Activated T-helper 9 cell treated with anti-CD3 and anti-CD28 coated beads, Interleukin-2, amount 50 U/mL, for 16 hours (primary cell): ENCODE measurements around the gene CAMTA1.

Experiments used
- DNase-seq: peaks from one replicate; pipeline ENCODE4 v3.0.0-alpha.2; 2020; ENCODE audit warnings: low read depth

CAMTA1 gene

GRCh38 chr1:7732331-7732730 lies 947.1 kb downstream of the CAMTA1 start:
- no peak for DNase-seq

DNA sequence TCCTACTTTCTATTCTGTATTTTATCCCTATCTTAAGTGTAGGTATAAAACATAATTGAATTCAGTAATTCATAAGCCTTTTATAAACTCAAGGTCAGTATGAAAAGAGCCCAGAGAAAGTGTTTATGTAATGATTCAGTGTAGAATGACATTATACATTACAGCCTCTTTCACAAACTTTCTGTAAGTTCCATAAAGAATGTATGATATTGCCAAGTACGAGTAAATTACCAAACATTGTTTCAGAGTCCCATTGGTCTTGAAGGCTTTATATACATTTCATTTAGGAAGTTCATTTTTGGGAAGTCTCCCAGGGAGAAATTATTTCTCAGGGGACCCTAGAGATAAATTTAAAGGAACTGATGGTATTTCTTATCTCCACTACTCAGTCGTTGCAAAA lies 948.0 kb downstream of the CAMTA1 start:
- no peak for DNase-seq

- DNase-seq, result no peak
These were observed 952.8 kb downstream of the CAMTA1 start for GRCh38 chr1:7738044-7738443.

DNA sequence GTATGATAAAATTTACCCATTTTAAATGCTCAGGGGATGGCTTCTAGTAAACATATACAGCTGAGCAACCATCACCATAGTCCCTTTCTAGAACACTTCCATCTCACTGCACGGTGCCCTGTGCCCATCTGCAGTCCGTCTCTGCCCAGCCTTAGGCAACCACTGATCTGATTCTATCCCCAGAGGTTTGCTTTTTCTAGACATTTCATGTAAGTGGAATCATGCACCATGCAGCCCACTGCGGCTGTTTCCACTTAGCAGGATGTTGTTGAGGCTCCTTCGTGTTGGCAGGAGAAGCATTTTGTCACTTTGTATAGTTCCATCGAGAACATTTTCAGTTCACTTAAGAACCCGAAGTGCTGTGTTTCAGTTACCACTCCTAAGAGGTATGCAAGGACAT lies 958.1 kb downstream of the CAMTA1 start:
- DNase-seq, result no peak

DNA sequence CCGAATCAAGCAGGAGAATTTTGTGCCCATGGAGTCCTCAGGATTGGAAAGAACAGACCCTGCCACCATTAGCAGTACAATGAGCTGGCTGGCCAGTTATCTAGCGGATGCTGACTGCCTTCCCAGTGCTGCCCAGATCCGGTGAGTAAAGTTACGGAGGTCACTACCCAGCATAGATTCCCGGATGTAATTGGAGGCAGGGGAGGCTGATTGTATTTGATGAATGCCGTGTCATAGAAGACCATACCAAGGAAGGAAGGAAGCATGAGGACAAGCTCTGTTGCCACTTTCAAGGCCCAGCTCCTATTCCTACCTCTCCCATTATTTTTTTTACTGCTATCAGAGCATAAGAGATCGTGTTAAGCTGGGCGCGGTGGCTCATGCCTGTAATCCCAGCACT lies 959.6 kb downstream of the CAMTA1 start:
- DNase-seq, result no peak

GRCh38 chr1:7745783-7746182 lies 960.5 kb downstream of the CAMTA1 start:
- no peak for DNase-seq

DNA sequence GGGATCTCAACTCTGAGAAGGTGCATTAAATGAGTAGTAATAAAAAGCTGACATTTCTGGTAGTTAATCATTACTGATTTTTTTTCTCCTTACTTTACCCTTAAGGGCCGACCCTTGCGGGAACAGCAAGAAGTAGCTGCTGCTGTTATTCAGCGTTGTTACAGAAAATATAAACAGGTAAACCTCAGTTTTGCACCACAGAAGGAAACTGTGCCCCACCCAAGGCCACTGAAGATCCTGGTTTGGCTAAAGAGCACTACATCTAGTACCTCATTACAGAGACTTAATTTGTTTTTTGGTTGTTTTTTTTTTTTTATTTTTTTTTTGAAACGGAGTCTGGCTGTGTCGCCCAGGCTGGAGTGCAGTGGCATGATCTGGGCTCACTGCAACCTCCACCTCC lies 962.4 kb downstream of the CAMTA1 start:
- DNase-seq, result no peak

- no peak for DNase-seq
These were observed 963.9 kb downstream of the CAMTA1 start for GRCh38 chr1:7749126-7749525.

DNA sequence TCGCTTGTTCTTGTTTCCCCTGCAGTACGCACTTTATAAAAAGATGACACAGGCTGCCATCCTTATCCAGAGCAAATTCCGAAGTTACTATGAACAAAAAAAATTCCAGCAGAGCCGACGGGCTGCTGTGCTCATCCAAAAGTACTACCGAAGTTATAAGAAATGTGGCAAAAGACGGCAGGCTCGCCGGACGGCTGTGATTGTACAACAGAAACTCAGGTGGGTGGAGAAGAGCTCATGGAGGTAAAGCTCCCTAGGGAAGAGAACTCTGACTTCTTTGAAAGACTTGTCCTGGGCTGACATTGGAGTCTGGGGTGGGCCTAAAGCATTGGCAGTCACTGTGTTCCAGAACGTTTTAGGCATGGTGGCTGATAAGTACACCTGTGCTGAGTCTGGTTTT lies 965.9 kb downstream of the CAMTA1 start:
- DNase-seq, result no peak

DNA sequence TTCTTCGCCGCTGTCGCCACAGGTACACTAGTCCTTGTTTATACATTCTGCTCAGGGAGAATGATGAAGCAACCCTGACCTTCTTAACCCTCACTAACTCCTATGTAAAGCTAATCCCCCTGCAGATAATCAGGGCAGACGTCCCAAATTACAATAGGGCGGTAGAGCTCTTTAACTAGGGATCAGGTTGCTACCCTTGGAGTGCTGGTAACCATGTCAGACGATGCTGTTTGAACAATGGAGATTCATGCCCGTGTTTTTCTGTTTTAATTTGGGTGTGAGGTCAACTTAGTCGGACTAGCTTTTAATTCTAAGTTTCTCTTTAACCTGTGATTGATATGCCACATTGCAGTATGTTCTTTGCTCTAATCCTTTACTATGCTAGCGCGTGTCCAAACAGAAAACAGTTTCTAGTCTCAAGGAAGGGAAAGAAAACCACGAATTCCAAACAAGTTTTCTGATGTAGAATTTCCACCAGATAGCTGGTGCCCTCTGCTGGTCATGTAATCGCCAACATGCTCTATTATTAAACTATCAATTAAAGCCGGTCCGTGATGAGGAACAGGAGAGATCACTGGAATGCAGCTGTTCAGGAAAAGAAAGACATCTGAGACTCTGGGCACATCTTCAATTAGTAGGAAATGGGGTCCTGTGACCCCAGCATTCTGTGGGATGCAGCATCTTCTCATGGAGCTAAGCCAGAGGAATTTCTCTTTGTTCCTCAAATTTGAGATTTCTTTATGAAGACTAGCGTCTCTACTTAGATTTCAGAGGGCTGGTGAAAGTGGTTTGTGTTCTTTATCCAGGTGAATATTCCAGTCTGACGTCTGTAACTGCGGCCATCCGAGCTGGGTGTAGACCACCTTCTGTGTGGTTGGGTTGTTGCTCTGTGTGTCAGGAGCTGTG lies 967.5 kb downstream of the CAMTA1 start:
- DNase-seq, result peak; percentile 12

DNA sequence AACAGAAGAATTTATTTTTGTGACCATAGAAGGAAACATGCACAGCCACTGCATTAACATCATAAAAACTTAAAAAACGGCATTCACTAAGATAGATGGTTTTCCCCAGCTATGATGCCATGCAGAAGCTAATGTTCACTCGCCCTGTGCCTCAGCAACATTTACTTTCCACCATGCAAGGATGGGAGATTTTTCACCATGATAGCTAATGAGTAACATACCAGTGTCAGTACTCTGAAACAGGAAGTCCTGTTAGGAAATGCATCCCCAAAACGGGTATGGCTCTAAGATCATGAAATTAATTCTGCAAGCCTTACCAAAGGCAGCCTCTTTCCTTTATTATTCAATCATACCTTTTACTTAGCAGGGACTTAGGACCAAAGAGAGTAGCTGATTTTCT lies 968.4 kb downstream of the CAMTA1 start:
- no peak for DNase-seq

- DNase-seq, result no peak
These were observed 969.0 kb downstream of the CAMTA1 start for GRCh38 chr1:7754234-7754633.

DNA sequence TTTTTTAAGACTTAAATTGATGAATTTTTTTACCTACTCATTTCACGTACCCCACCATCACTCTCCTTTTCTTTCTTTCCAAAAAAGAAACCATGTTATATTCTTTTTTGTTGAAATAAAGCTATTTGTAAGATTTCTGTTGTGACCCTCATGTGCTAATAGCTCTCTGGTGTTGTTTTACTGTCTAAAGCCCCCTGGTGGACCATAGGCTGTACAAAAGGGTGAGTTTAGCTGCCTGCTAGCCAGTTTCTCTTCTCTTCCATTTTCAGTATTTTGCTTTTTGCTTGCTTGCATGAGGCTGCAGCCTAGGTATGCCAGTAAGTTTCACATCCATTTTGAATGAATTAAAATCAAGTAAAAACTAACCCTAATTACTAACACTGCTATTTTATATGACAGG lies 970.2 kb downstream of the CAMTA1 start:
- DNase-seq, result no peak

DNA sequence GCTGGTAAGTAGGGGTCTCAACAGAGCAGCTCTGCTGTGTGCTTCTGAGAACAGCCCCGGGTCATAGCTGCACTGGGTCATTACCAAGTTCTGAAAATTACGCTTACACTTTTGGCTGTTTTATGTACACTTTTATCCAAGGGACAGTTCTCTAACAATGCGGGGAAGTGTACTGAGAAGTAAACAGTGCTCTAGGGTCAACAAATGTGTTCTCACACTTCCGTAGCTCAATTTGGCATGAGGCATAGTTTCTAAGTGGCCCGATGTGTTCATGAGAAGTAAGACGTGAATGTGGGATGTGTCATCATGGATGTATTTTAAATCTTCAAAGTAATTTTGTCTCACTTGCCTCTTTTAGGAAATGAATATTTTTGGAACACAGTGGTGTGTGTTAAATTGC lies 975.0 kb downstream of the CAMTA1 start:
- no peak for DNase-seq

- DNase-seq, result no peak
These were observed 975.8 kb downstream of the CAMTA1 start for GRCh38 chr1:7761103-7761502.

GRCh38 chr1:7767176-7767575 lies 981.9 kb downstream of the CAMTA1 start:
- no peak for DNase-seq

- no peak for DNase-seq
These were observed 983.3 kb downstream of the CAMTA1 start for GRCh38 chr1:7768583-7768982.

DNA sequence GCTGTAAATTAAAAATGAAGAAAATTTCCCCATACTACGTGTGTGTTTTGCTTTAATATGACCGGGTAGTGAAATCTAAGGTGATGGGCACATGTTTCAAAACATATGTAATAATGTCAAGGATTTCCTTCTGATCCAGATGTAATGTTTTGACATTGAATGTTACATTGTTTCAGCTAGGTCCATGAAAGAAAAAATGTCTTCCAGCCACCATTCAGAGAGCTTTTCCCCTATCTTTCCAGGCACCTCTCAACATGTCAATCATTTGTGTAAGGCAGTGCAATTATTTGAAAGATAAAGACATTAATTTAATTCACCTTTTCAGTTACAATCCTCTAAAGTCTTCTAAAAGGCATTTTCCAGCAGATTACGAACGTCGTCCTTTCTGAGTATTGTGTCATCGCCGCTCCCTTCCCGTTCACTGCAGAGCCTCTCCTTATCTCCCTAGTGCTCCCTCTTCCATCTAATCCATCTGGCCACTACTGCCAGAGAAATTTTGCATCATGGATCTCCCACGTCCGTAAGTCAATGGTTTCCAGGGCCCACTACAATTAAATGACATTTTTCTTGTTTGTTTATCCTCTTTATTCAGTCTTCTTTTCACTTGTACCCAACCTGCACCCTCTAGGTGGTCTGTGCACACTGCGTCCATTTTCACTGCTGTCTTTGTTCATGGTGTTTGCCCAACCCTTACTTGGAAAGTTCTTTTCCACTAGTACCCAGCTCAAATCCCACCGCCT lies 984.6 kb downstream of the CAMTA1 start:
- no peak for DNase-seq

GRCh38 chr1:7770669-7770996 lies 985.4 kb downstream of the CAMTA1 start:
- no peak for DNase-seq

- DNase-seq, result peak; percentile 83
These were observed 986.0 kb downstream of the CAMTA1 start, which contains the start of gene VAMP3 for GRCh38 chr1:7770997-7771822. TSS of gene VAMP3 (plus strand) at chr1:7771296. CDS start at chr1:7771384, 88 bp downstream.

DNA sequence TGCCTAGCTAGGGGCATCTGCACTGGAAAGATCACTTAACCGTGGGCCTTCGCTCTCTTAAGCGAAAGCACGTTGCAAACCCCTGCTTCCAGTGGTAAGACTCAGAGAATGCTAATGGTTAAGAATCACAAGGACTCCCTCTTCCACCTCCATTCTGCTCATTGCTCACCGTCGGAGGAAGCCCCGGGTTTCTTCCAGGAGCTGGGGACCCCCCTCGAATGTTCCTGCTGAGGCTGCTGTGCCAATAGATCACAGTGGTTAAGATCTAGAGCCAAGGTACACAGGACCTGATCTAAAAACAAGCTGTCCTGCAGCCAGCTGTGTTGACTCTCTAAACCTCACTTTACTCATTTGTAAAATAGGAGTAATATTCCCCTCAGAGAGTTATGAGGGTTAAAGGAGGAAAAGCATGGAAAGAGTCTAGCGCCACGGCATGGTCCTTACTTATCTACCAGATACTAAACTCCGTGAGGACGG lies 986.6 kb downstream of the CAMTA1 start:
- DNase-seq, result no peak

DNA sequence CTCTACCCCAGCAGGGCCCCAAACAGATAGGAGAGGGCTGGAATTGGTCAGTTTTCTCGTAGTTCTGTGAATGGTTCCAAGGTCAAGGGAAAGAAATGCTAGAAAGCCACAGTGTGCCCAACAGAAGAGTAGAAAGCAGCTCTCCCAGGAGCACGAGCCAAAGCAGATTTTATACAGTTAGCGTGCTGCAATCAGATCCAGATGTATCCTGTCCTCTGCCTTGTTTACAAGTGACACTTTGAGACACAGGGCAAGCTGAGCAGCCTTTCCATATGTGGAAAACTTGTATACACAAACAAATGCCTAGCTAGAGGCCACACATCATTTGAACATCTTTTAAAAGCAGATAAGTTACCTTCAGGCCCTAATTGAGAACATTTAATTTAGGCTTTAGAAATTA lies 992.3 kb downstream of the CAMTA1 start:
- no peak for DNase-seq
